K562 (cell line): ENCODE results near the gene HOXD13. TPM values are rescaled to one million over a fixed set of nuclear protein-coding genes. Genes with fewer than 3 reads are reported as not detected.

ENCODE experiments used
- ATAC-seq: fragments of 200-7000 bp; cut with Tn5 transposase; 3 replicates; pipeline ENCODE4 v1.9.1; 2020; ENCODE audit warnings: moderate library complexity
- BruUV-seq: library from RNA; stranded (reverse); fragments of 400-500 nt; replicated peaks from 2 replicates; lab custom pipeline; 2021; lab: Mats Ljungman, UMichigan
- CTCF ChIA-PET: fragments of 300-600 bp; formaldehyde crosslinking; extraction: SDS; loops from one replicate; lab custom pipeline; 2021; ENCODE audit warnings: low intra/inter-chr PET ratio; lab: Yijun Ruan, JAX
- POLR2A ChIA-PET: fragments of 300-600, 350-650 bp; sonication (Branson Sonifier 250); formaldehyde crosslinking; extraction: SDS; loops from one replicate; lab custom pipeline; 2021; ENCODE audit warnings: antibody characterized with exemption, inconsistent platforms; lab: Yijun Ruan, JAX
- DNase-seq, 4 experiments: peaks; one replicate each; pipeline versions ENCODE4 v3.0.0 to v3.0.0-alpha.2; 2011 to 2018; ENCODE audit warnings: low spot score in 3 of 4, mixed read lengths in 3 of 4; ENCODE audit errors: extremely low read depth in 1 of 4
- FAIRE-seq: peaks from 2 replicates; lab custom pipeline; 2011; peaks lifted over from hg19 to GRCh38; lab: Jason Lieb, UNC
- H2AFZ ChIP-seq: 2 replicates; pipeline ENCODE4 v1.6.0; 2011; ENCODE audit warnings: low read depth, low read length, control low read depth, inconsistent platforms
- H3K27ac ChIP-seq: fragments of 200-600 bp; 3 replicates; pipeline ENCODE4 v1.8.0; 2011; ENCODE audit warnings: low read depth, mild to moderate bottlenecking, control low read depth, inconsistent platforms, low read length, moderate library complexity, mixed read lengths; ENCODE audit errors: extremely low read depth
- H3K27me3 ChIP-seq, 2 experiments: fragments of 300-600 bp in 1 of 2; 2 replicates in 1 of 2; 3 replicates in 1 of 2; pipeline versions ENCODE4 v1.6.0 to v1.8.0; 2011; ENCODE audit warnings: inconsistent platforms in 2 of 2, low read length in 2 of 2, mild to moderate bottlenecking in 1 of 2, mixed read lengths in 1 of 2, moderate library complexity in 1 of 2; ENCODE audit not compliant: control insufficient read depth in 2 of 2, insufficient read depth in 2 of 2
- H3K36me3 ChIP-seq: fragments of 300-600 bp; 3 replicates; pipeline ENCODE4 v1.8.0; 2011; ENCODE audit warnings: mild to moderate bottlenecking, low read length, inconsistent platforms; ENCODE audit not compliant: control insufficient read depth, insufficient read depth
- H3K4me1 ChIP-seq, 2 experiments: fragments of 200-600 bp in 1 of 2; replicated peaks in 1 of 2; 2 replicates in 1 of 2; 3 replicates in 1 of 2; pipeline versions ENCODE4 v1.5.1 to v1.8.0; 2011; ENCODE audit warnings: inconsistent platforms in 2 of 2, low read length in 2 of 2, mild to moderate bottlenecking in 1 of 2, mixed read lengths in 1 of 2, moderate library complexity in 1 of 2; ENCODE audit not compliant: control insufficient read depth in 2 of 2, insufficient read depth in 2 of 2
- H3K4me2 ChIP-seq: 2 replicates; pipeline ENCODE4 v1.6.1; 2011; ENCODE audit warnings: low read length, control low read depth, inconsistent platforms, mixed read lengths; ENCODE audit not compliant: insufficient read depth
- H3K4me3 ChIP-seq: fragments of 200-600 bp; sonication (generic), shearing (Covaris generic); 2 replicates; pipeline ENCODE4 v1.5.1; 2016; ENCODE audit warnings: control low read depth, inconsistent platforms
- H3K79me2 ChIP-seq: fragments of 200-600 bp; 3 replicates; pipeline ENCODE4 v1.8.0; 2011; ENCODE audit warnings: low read length, inconsistent platforms; ENCODE audit not compliant: control insufficient read depth, insufficient read depth
- H3K9ac ChIP-seq, 2 experiments: 2 replicates each; pipeline versions ENCODE4 v1.6.0 to v1.6.1; 2011; ENCODE audit warnings: low read depth in 2 of 2, low read length in 2 of 2, control low read depth in 1 of 2, inconsistent platforms in 1 of 2, mild to moderate bottlenecking in 1 of 2, mixed read lengths in 1 of 2; ENCODE audit not compliant: insufficient read depth in 1 of 2
- H3K9me1 ChIP-seq: one replicate; pipeline ENCODE4 v1.6.0; 2011; ENCODE audit warnings: inconsistent platforms, mild to moderate bottlenecking, low read length, moderate library complexity; ENCODE audit not compliant: control insufficient read depth, insufficient read depth
- H3K9me3 ChIP-seq: replicated peaks from 2 replicates; pipeline ENCODE4 v1.5.1; 2011; ENCODE audit warnings: low read depth, low read length, inconsistent platforms; ENCODE audit not compliant: control insufficient read depth, insufficient read depth
- H4K20me1 ChIP-seq: replicated peaks from 2 replicates; pipeline ENCODE4 v1.6.1; 2011; ENCODE audit warnings: low read length, inconsistent platforms, mixed read lengths; ENCODE audit not compliant: control insufficient read depth, insufficient read depth
- CBX2 ChIP-seq: fragments of 200-600 bp; sonication (generic); IDR thresholded peaks from one replicate; pipeline ENCODE4 v1.6.1; 2012; ENCODE audit warnings: mild to moderate bottlenecking, low read length, inconsistent platforms; ENCODE audit not compliant: insufficient read depth, poor library complexity, severe bottlenecking
- CBX8 ChIP-seq: fragments of 200-600 bp; sonication (generic); IDR thresholded peaks from 2 replicates; pipeline ENCODE4 v1.6.1; 2012; ENCODE audit warnings: borderline replicate concordance, mixed run types, low read depth, mild to moderate bottlenecking, moderate library complexity, mixed read lengths, low read length, control low read depth, inconsistent platforms; ENCODE audit not compliant: poor library complexity, severe bottlenecking; ENCODE audit errors: extremely low read depth
- WGBS: fragments of 100-300 bp; shearing (Covaris generic); methylation state at CpG from one replicate; pipeline ENCODE4 v1.1.6; 2016; ENCODE audit warnings: low coverage, mixed read lengths; ENCODE audit not compliant: insufficient coverage; ENCODE audit errors: missing lambda C conversion rate; 5-methylcytosine and 5-hydroxymethylcytosine counted together
- in situ Hi-C: fragments of 300-500 bp; cut with MboI; formaldehyde crosslinking; loops from 4 replicates; pipeline ENCODE4 v1.15.0; 2018; ENCODE audit warnings: inconsistent platforms, mixed read lengths
- intact Hi-C: fragments of 100-400 bp; cut with micrococcal nuclease; formaldehyde crosslinking; loops from 2 replicates; pipeline ENCODE4 v1.14.2; 2022
- polyA plus RNA-seq, 8 experiments: library from polyadenylated mRNA; depleted of rRNA in 4 of 8; stranded (reverse) in 5 of 8; unstranded in 3 of 8; fragments of >200 nt; fragmentation: Nextera tagmentation in 2 of 8; fragmentation: Illumina TruSeq in 1 of 8; extraction: Ambion mirVana in 2 of 8; extraction: Trizol in 1 of 8; gene quantifications; 2 replicates each; pipeline versions ENCODE4 v1.2.1 to v1.2.3, GENCODE V29; 2011 to 2014; ENCODE audit warnings: inconsistent platforms in 1 of 8, missing spikeins in 1 of 8
- total RNA-seq, 7 experiments: library from RNA; depleted of rRNA in 6 of 7; stranded (reverse); fragments of >200 nt in 6 of 7; fragmentation: Illumina TruSeq in 2 of 7; extraction: Trizol in 2 of 7; gene quantifications; 2 replicates each; pipeline versions ENCODE4 v1.2.1 to v1.2.3, GENCODE V29; 2011 to 2021; ENCODE audit warnings: low replicate concordance in 1 of 7
- TF ChIP-seq, protein P1 (sequence below): fragments of 450-650 bp; IDR thresholded peaks from 2 replicates; pipeline ENCODE4 v1.6.1; 2016; ENCODE audit warnings: low read depth

HOXD13 gene
- total and polyA plus RNA-seq, 9 of the 15 experiments (the other 6 are each of a cell fraction or from before 2014, with no cell fraction given) = 0.03 to 0.04 TPM; not detected in 7

GRCh38 chr2:176127774-176128072 is 35.2 kb downstream of the HOXD13 start:
- in situ Hi-C loops (loop anchor here (5.0 to 25.0 kb wide), 4 partner anchors 510 to 1635 kb away; no protein-coding TSS in a partner anchor), intact Hi-C loops (loop anchor here (1.0 to 5.0 kb wide), 5 partner anchors 328 to 1019 kb away; no protein-coding TSS in a partner anchor)
- no peaks in the 10 kb centered on the region for H3K9me1 ChIP-seq
- BruUV-seq = no TSS peak
- WGBS = 36% methylated on average over 3 of the region's 4 CpGs
- no peak overlapping the region for H3K27ac ChIP-seq
- H3K4me2 ChIP-seq = no peak overlapping the region
- no peaks in the 10 kb centered on the region for H3K36me3 ChIP-seq
- 0 out of 2 replicates have a peak, but pooled peaks cover 8% of the 10 kb centered on the region for H4K20me1 ChIP-seq
- no peak for FAIRE-seq
- no peak for DNase-seq
- H2AFZ ChIP-seq = no peak overlapping the region
- ChIA-PET POLR2A (no interaction called here), CTCF (interaction anchor here (1.0 to 2.5 kb wide), 7 partner anchors 8 to 1034 kb away, joined by 3 to 31 read pairs (median 12); no protein-coding TSS in a partner anchor)
- H3K79me2 ChIP-seq = no peaks in the 10 kb centered on the region
- ATAC-seq = no peak
- peak; percentile 45 for TF ChIP-seq CBX8
- TF ChIP-seq, protein P1, sequence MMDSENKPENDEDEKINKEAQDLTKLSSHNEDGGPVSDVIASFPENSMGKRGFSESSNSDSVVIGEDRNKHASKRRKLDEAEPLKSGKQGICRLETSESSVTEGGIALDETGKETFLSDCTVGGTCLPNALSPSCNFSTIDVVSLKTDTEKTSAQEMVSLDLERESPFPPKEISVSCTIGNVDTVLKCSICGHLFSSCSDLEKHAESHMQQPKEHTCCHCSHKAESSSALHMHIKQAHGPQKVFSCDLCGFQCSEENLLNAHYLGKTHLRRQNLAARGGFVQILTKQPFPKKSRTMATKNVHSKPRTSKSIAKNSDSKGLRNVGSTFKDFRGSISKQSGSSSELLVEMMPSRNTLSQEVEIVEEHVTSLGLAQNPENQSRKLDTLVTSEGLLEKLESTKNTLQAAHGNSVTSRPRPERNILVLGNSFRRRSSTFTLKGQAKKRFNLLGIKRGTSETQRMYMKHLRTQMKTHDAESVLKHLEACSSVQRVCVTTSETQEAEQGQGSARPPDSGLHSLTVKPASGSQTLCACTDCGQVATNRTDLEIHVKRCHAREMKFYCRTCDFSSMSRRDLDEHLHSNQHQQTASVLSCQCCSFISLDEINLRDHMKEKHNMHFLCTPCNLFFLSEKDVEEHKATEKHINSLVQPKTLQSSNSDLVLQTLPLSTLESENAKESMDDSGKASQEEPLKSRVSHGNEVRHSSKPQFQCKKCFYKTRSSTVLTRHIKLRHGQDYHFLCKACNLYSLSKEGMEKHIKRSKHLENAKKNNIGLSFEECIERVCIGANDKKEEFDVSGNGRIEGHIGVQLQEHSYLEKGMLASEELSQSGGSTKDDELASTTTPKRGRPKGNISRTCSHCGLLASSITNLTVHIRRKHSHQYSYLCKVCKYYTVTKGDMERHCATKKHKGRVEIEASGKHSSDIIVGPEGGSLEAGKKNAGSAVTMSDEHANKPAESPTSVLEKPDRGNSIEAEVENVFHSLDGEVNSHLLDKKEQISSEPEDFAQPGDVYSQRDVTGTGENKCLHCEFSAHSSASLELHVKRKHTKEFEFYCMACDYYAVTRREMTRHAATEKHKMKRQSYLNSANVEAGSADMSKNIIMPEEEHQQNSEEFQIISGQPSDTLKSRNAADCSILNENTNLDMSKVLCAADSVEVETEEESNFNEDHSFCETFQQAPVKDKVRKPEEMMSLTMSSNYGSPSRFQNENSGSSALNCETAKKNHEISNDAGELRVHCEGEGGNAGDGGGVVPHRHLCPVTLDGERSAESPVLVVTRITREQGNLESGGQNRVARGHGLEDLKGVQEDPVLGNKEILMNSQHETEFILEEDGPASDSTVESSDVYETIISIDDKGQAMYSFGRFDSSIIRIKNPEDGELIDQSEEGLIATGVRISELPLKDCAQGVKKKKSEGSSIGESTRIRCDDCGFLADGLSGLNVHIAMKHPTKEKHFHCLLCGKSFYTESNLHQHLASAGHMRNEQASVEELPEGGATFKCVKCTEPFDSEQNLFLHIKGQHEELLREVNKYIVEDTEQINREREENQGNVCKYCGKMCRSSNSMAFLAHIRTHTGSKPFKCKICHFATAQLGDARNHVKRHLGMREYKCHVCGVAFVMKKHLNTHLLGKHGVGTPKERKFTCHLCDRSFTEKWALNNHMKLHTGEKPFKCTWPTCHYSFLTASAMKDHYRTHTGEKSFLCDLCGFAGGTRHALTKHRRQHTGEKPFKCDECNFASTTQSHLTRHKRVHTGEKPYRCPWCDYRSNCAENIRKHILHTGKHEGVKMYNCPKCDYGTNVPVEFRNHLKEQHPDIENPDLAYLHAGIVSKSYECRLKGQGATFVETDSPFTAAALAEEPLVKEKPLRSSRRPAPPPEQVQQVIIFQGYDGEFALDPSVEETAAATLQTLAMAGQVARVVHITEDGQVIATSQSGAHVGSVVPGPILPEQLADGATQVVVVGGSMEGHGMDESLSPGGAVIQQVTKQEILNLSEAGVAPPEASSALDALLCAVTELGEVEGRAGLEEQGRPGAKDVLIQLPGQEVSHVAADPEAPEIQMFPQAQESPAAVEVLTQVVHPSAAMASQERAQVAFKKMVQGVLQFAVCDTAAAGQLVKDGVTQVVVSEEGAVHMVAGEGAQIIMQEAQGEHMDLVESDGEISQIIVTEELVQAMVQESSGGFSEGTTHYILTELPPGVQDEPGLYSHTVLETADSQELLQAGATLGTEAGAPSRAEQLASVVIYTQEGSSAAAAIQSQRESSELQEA = no peak
- TF ChIP-seq CBX2 = peak; percentile 41
- H3K9ac ChIP-seq = no peak overlapping the region
- peaks cover 59 to 69% of the 10 kb centered on the region in 2 experiments for H3K27me3 ChIP-seq
- peaks cover 0 to 29% of the 10 kb centered on the region in 2 experiments; a peak in 2 of 5 replicates for H3K4me1 ChIP-seq
- H3K4me3 ChIP-seq = no peak overlapping the region
- H3K9me3 ChIP-seq = no peaks in the 10 kb centered on the region
